Measurements from ENCODE around the gene RASSF1. TPM values are rescaled to one million over a fixed set of nuclear protein-coding genes. Genes with fewer than 3 reads are reported as not detected.

Gene RASSF1
- total RNA-seq, 2 experiments from 2014 or later, result 33.0 to 36.0 TPM

- Histone ChIP-seq H2AFZ (ENCODE audit: low read length) (peak overlapping the region; percentile 59), H4K20me1 (ENCODE audit: insufficient read depth, low read length) (no peaks in the 10 kb centered on the region), H3K9me2 (ENCODE audit: insufficient read depth, low read length) (no peaks in the 10 kb centered on the region), H3K4me3 (ENCODE audit: low read depth, low read length, poor library complexity, severe bottlenecking) (peak overlapping the region; percentile 72), H3K27ac (ENCODE audit: low read depth, low read length, poor library complexity, severe bottlenecking) (peak overlapping the region; percentile 51), H3K9me3 (ENCODE audit: low read length) (no peaks in the 10 kb centered on the region), H3K4me2 (ENCODE audit: low read length) (peak overlapping the region; percentile 73), H3K79me2 (ENCODE audit: insufficient read depth, low read depth, low read length) (no peaks in the 10 kb centered on the region), H3K4me1 (ENCODE audit: insufficient read depth, low read length, poor library complexity, severe bottlenecking) (peaks cover 49% of the 10 kb centered on the region), H3K36me3 (ENCODE audit: insufficient read depth, low read length) (peaks cover 20% of the 10 kb centered on the region; the same call in 1 of the 2 replicates)
- no peak for TF ChIP-seq CTCF (conservative IDR thresholded peaks at IDR 0.05; ENCODE audit: low read length)
- POLR2A ChIA-PET, result interaction anchor here (0.9 to 1.1 kb wide), 2 partner anchors 13 to 16 kb away, joined by 5 to 6 read pairs; no protein-coding TSS in a partner anchor
- CTCF ChIA-PET (ENCODE audit: unreplicated experiment), result interaction anchor here (0.6 kb wide), 1 partner anchor 28 kb away, joined by 3 read pairs; no protein-coding TSS in a partner anchor
- no TSS peak for BruUV-seq (replicated peaks)
- intact Hi-C loops (cut with micrococcal nuclease; ENCODE audit: unreplicated experiment), result loop anchor here (5.0 kb wide), 1 partner anchor 94 kb away; no protein-coding TSS in a partner anchor
- peak; percentile 82 for DNase-seq (ENCODE audit: low spot score)
These were observed 19.7 kb downstream of the RASSF1 start for GRCh38 chr3:50320853-50321335.

GRCh38 chr3:50319894-50320625, 20.6 kb downstream of the RASSF1 start:
- intact Hi-C loops (cut with micrococcal nuclease; ENCODE audit: unreplicated experiment), result loop anchor here (5.0 kb wide), 1 partner anchor 93 kb away; no protein-coding TSS in a partner anchor
- H3K27ac ChIP-seq (ENCODE audit: low read depth, low read length, poor library complexity, severe bottlenecking), result peak overlapping the region; percentile 51
- ChIA-PET CTCF (ENCODE audit: unreplicated experiment) (interaction anchor here (0.6 kb wide), 1 partner anchor 28 kb away, joined by 3 read pairs; no protein-coding TSS in a partner anchor), POLR2A (interaction anchor here (0.9 to 1.1 kb wide), 2 partner anchors 14 to 17 kb away, joined by 5 to 6 read pairs; no protein-coding TSS in a partner anchor)
- no peaks in the 10 kb centered on the region for H4K20me1 ChIP-seq (ENCODE audit: insufficient read depth, low read length)
- no peak for TF ChIP-seq EZH2phosphoT487 (IDR thresholded peaks at IDR 0.05; ENCODE audit: borderline replicate concordance, low read depth, low read length)
- no peaks in the 10 kb centered on the region for H3K9me2 ChIP-seq (ENCODE audit: insufficient read depth, low read length)
- peaks cover 49% of the 10 kb centered on the region for H3K4me1 ChIP-seq (ENCODE audit: insufficient read depth, low read length, poor library complexity, severe bottlenecking)
- H3K79me2 ChIP-seq (ENCODE audit: insufficient read depth, low read depth, low read length), result no peaks in the 10 kb centered on the region
- H3K36me3 ChIP-seq (ENCODE audit: insufficient read depth, low read length), result peaks cover 15% of the 10 kb centered on the region; the same call in 1 of the 2 replicates
- no peaks in the 10 kb centered on the region for H3K9me3 ChIP-seq (ENCODE audit: low read length)
- DNase-seq (ENCODE audit: low spot score), result no peak
- TSS peak; percentile 35 for BruUV-seq (replicated peaks)
- H3K4me2 ChIP-seq (ENCODE audit: low read length), result peak overlapping the region; percentile 73
- no peak overlapping the region for H2AFZ ChIP-seq (ENCODE audit: low read length)
- H3K4me3 ChIP-seq (ENCODE audit: low read depth, low read length, poor library complexity, severe bottlenecking), result peak overlapping the region; percentile 72

- Histone ChIP-seq H2AFZ (ENCODE audit: low read length) (no peak overlapping the region), H3K36me3 (ENCODE audit: insufficient read depth, low read length) (peaks cover 10% of the 10 kb centered on the region; the same call in 1 of the 2 replicates), H3K4me2 (ENCODE audit: low read length) (peak overlapping the region; percentile 73; the same call in 1 of the 2 replicates), H3K9me3 (ENCODE audit: low read length) (no peaks in the 10 kb centered on the region), H4K20me1 (ENCODE audit: insufficient read depth, low read length) (no peaks in the 10 kb centered on the region), H3K79me2 (ENCODE audit: insufficient read depth, low read depth, low read length) (no peaks in the 10 kb centered on the region), H3K27ac (ENCODE audit: low read depth, low read length, poor library complexity, severe bottlenecking) (peak overlapping the region; percentile 18), H3K4me3 (ENCODE audit: low read depth, low read length, poor library complexity, severe bottlenecking) (no peak overlapping the region), H3K4me1 (ENCODE audit: insufficient read depth, low read length, poor library complexity, severe bottlenecking) (peaks cover 49% of the 10 kb centered on the region), H3K9me2 (ENCODE audit: insufficient read depth, low read length) (no peaks in the 10 kb centered on the region)
- POLR2A ChIA-PET, result interaction anchor here (1.1 kb wide), 1 partner anchor 18 kb away, joined by 4 read pairs; no protein-coding TSS in a partner anchor
- no TSS peak for BruUV-seq (replicated peaks)
- intact Hi-C loops (cut with micrococcal nuclease; ENCODE audit: unreplicated experiment), result no loop called here
- CTCF ChIA-PET (ENCODE audit: unreplicated experiment), result no interaction called here
- DNase-seq (ENCODE audit: low spot score), result no peak
- TF ChIP-seq EZH2phosphoT487 (IDR thresholded peaks at IDR 0.05; ENCODE audit: borderline replicate concordance, low read depth, low read length) (no peak), CTCF (conservative IDR thresholded peaks at IDR 0.05; ENCODE audit: low read length) (no peak)
These were observed 21.3 kb downstream of the RASSF1 start for GRCh38 chr3:50319181-50319893.
